SKM-1 (cell line): ENCODE data around the gene MGAT5.

Source experiments
- DNase-seq: peaks from one replicate; lab custom pipeline; 2025; ENCODE audit not compliant: unreplicated experiment; lab: John Stamatoyannopoulos, UW

The MGAT5 gene

GRCh38 chr2:134392442-134393074 lies 138.7 kb downstream of the MGAT5 start:
- no peak for DNase-seq

- DNase-seq: no peak
Observed at GRCh38 chr2:134393075-134393461, 139.2 kb downstream of the MGAT5 start.

- no peak for DNase-seq
Observed at GRCh38 chr2:134395779-134396178, 141.9 kb downstream of the MGAT5 start.

GRCh38 chr2:134396493-134396892 lies 142.6 kb downstream of the MGAT5 start:
- no peak for DNase-seq

- DNase-seq: no peak
Observed at GRCh38 chr2:134397146-134397896, 143.4 kb downstream of the MGAT5 start.

GRCh38 chr2:134398300-134398699 lies 144.4 kb downstream of the MGAT5 start:
- no peak for DNase-seq

GRCh38 chr2:134399096-134399495 lies 145.2 kb downstream of the MGAT5 start:
- DNase-seq: peak; percentile 25

- DNase-seq: no peak
Observed at GRCh38 chr2:134401081-134401497, 147.2 kb downstream of the MGAT5 start.

- DNase-seq: no peak
Observed at GRCh38 chr2:134401789-134402188, 147.9 kb downstream of the MGAT5 start.

GRCh38 chr2:134402410-134402809 lies 148.5 kb downstream of the MGAT5 start:
- peak; percentile 21 for DNase-seq

GRCh38 chr2:134405611-134406081 lies 151.8 kb downstream of the MGAT5 start:
- no peak for DNase-seq

GRCh38 chr2:134406311-134406710 lies 152.4 kb downstream of the MGAT5 start:
- no peak for DNase-seq

GRCh38 chr2:134406736-134407135 lies 152.9 kb downstream of the MGAT5 start:
- no peak for DNase-seq

GRCh38 chr2:134407154-134407890 lies 153.4 kb downstream of the MGAT5 start:
- no peak for DNase-seq

GRCh38 chr2:134408386-134408785 lies 154.5 kb downstream of the MGAT5 start:
- DNase-seq: no peak

GRCh38 chr2:134408791-134409190 lies 154.9 kb downstream of the MGAT5 start:
- no peak for DNase-seq

GRCh38 chr2:134410006-134410405 lies 156.1 kb downstream of the MGAT5 start:
- DNase-seq: no peak

- no peak for DNase-seq
Observed at GRCh38 chr2:134410831-134411231, 157.0 kb downstream of the MGAT5 start.

- no peak for DNase-seq
Observed at GRCh38 chr2:134411279-134411827, 157.5 kb downstream of the MGAT5 start.

GRCh38 chr2:134411828-134412638 lies 158.2 kb downstream of the MGAT5 start:
- DNase-seq: peak; percentile 45

- no peak for DNase-seq
Observed at GRCh38 chr2:134412639-134412999, 158.7 kb downstream of the MGAT5 start.
